Upper lobe of left lung (tissue), 6 donors: ENCODE results near the gene DKK1. TPM values are rescaled to one million over a fixed set of nuclear protein-coding genes. Genes with fewer than 3 reads are reported as not detected.

ENCODE experiments used
- ATAC-seq, 2 donors: fragments of 200-7000 bp; cut with Tn5 transposase; one replicate each; pipeline ENCODE4 v1.9.1; 2022; ENCODE audit warnings: mild to moderate bottlenecking in 2 of 2, moderate library complexity in 2 of 2; ENCODE audit not compliant: low FRiP score in 2 of 2
- DNase-seq, 2 donors: peaks; one replicate each; pipeline ENCODE4 v3.0.0-alpha.2; 2019 to 2020
- H3K27ac ChIP-seq, 4 donors: fragments of 200-600 bp; sonication (generic); one replicate each; pipeline ENCODE4 v1.5.1; 2016 to 2019
- H3K27me3 ChIP-seq, 4 donors: fragments of 200-600 bp; sonication (generic); one replicate each; pipeline ENCODE4 v1.5.1; 2017 to 2019
- H3K36me3 ChIP-seq, 4 donors: fragments of 200-600 bp; sonication (generic); one replicate each; pipeline ENCODE4 v1.5.1; 2016 to 2019
- H3K4me1 ChIP-seq, 4 donors: fragments of 200-600 bp; sonication (generic); one replicate each; pipeline ENCODE4 v1.5.1; 2018 to 2019
- H3K4me3 ChIP-seq, 4 donors: fragments of 200-600 bp; sonication (generic); one replicate each; pipeline ENCODE4 v1.5.1; 2017 to 2019; ENCODE audit warnings: mild to moderate bottlenecking in 2 of 4, moderate library complexity in 1 of 4
- H3K9me3 ChIP-seq, 4 donors: fragments of 200-600 bp; sonication (generic); one replicate each; pipeline ENCODE4 v1.5.1; 2018 to 2019
- EP300 ChIP-seq, 4 donors: sonication (generic); formaldehyde crosslinking; IDR thresholded peaks; one replicate each; pipeline ENCODE4 v1.5.1; 2017; ENCODE audit warnings: antibody characterized with exemption in 4 of 4, control low read depth in 2 of 4
- POLR2A ChIP-seq, 4 donors: fragments of 450-650 bp; IDR thresholded peaks; one replicate each; pipeline ENCODE4 v1.5.1; 2016 to 2017; ENCODE audit warnings: antibody characterized with exemption in 4 of 4, mild to moderate bottlenecking in 2 of 4
- POLR2AphosphoS5 ChIP-seq, 2 donors: sonication (generic); formaldehyde crosslinking; IDR thresholded peaks; one replicate each; pipeline ENCODE4 v1.5.1; 2017; ENCODE audit warnings: antibody characterized with exemption in 2 of 2
- WGBS, 2 donors: methylation state at CpG; one replicate each; pipeline ENCODE4 v1.1.5; 2017 to 2018; 5-methylcytosine and 5-hydroxymethylcytosine counted together
- total RNA-seq, 6 donors: library from RNA; depleted of rRNA in 4 of 6; stranded (reverse); fragments of >200 nt in 4 of 6; gene quantifications; one replicate each; pipeline versions ENCODE4 v1.1.0 to v1.2.1, GENCODE V29; 2016 to 2021
- TF ChIP-seq, protein P1 (sequence below), 6 experiments: fragments of 450-650 bp in 4 of 6; fragments of 200-600 bp in 2 of 6; sonication (generic) in 2 of 6; IDR thresholded peaks; one replicate each; pipeline ENCODE4 v1.5.1; 2016 to 2019; ENCODE audit warnings: antibody characterized with exemption in 6 of 6
- donor health status: DM: no; HTN: no; CAD: no; lungs with moderate emphysema.
- donor health status: DM: no; HTN: yes; CAD: no; lungs with severe emphysema.

DKK1 gene
- total RNA-seq, 6 donors from 2014 or later = 3.1 to 11.7 (median 6.4) TPM; not detected in 2

DNA sequence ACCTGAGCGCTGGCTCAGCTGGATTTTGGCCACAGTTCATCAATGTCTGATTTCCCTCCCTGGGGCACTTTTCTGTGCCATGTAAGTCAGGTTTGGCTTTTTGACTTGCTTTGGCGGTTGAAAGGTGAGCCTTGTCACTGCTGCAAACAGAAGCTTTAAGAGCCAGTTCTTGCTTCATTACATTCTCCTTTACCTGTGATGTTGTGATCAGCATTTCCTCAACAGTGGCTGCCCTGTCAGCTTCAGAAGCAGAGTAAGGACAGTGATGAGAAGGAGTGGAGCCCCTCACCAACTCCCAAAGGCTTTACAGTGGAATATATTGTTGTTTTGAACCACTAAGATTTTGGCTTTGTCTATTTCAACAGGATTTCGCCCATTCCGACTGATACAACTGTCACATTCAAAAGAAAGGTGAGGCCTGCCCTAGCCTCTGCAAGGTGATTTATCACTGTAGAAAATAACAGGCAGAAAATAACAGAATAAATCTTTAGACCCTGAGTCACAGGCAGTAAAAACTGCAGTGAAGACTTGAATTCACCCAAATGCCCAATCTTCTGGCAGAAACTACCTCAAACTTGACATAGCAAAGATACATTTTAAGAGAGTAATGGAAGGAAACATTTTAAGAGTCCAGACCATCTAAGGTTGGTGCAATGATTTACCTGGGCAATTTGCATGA, 13.3 kb upstream of the DKK1 start:
- DNase-seq = no peak
- no peak overlapping the region for H3K4me3 ChIP-seq
- TF ChIP-seq POLR2A (IDR thresholded peaks at IDR 0.05) (no peak), EP300 (IDR thresholded peaks at IDR 0.05) (no peak), POLR2AphosphoS5 (IDR thresholded peaks at IDR 0.05) (no peak)
- TF ChIP-seq, protein P1, sequence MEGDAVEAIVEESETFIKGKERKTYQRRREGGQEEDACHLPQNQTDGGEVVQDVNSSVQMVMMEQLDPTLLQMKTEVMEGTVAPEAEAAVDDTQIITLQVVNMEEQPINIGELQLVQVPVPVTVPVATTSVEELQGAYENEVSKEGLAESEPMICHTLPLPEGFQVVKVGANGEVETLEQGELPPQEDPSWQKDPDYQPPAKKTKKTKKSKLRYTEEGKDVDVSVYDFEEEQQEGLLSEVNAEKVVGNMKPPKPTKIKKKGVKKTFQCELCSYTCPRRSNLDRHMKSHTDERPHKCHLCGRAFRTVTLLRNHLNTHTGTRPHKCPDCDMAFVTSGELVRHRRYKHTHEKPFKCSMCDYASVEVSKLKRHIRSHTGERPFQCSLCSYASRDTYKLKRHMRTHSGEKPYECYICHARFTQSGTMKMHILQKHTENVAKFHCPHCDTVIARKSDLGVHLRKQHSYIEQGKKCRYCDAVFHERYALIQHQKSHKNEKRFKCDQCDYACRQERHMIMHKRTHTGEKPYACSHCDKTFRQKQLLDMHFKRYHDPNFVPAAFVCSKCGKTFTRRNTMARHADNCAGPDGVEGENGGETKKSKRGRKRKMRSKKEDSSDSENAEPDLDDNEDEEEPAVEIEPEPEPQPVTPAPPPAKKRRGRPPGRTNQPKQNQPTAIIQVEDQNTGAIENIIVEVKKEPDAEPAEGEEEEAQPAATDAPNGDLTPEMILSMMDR (IDR thresholded peaks at IDR 0.05) = no peak
- H3K36me3 ChIP-seq = no peaks in the 10 kb centered on the region
- WGBS, 2 donors = 88 to 95% methylated on average over 4 of the region's 4 CpGs
- no peaks in the 10 kb centered on the region for H3K27me3 ChIP-seq
- H3K9me3 ChIP-seq = no peaks in the 10 kb centered on the region
- no peak for ATAC-seq
- H3K27ac ChIP-seq = no peak overlapping the region
- no peaks in the 10 kb centered on the region for H3K4me1 ChIP-seq

DNA sequence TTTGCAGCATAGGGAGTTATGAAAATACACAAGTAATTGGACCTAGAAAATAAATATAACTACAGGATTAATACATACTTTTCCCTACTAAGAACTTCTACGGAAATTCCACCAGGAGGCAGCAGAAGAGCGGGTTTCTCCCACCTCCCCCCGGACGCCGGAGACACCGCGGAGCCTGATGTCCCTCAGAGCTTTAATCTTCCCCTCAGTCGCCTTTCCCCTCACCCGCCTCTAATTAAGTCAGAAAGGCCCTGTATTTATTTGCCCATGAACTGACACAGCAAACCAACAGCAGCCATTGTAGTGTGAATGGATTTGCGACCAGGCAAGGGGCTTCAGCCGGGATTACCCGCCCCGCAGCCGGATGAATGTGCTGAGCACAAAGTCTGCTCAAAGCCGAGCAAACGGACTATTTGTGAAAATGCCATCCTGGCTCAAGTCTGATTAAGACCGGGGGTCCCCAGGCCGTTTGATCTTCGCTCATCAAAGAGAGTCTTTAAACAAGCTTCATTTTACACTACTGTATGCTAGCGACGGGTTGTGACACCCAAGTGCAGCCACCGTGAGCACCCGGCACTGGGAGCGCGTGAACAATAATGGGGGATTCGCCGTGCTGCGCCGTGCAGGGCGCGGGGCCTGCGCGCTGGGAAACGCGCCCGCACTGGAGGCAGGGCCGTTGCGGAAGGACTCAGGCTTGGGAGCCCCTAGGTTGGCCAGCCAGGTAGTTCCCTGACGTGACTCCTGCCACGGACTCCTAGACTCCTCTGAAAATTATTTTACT, 5.6 kb upstream of the DKK1 start:
- ATAC-seq (peak; percentile 65 to 94), DNase-seq (peak; percentile 48 to 72)
- no peak overlapping the region for H3K27ac ChIP-seq
- H3K4me1 ChIP-seq = peaks cover 8 to 11% (median 10%) of the 10 kb centered on the region in 4 donors
- peaks cover 0 to 4% (median 2%) of the 10 kb centered on the region in 4 donors for H3K27me3 ChIP-seq
- TF ChIP-seq, protein P1 (IDR thresholded peaks at IDR 0.05) = peak in 5 of 6 experiments; percentile 36 to 60 (median 48)
- TF ChIP-seq EP300 (IDR thresholded peaks at IDR 0.05) (no peak), POLR2AphosphoS5 (IDR thresholded peaks at IDR 0.05) (no peak), POLR2A (IDR thresholded peaks at IDR 0.05) (no peak)
- WGBS, 2 donors = 0 to 6% methylated on average over 16 to 35 of the region's 40 CpGs
- H3K4me3 ChIP-seq = peak overlapping the region in 3 of 4 donors; percentile 30 to 53 (median 53)
- H3K36me3 ChIP-seq = no peaks in the 10 kb centered on the region
- H3K9me3 ChIP-seq = no peaks in the 10 kb centered on the region

DNA sequence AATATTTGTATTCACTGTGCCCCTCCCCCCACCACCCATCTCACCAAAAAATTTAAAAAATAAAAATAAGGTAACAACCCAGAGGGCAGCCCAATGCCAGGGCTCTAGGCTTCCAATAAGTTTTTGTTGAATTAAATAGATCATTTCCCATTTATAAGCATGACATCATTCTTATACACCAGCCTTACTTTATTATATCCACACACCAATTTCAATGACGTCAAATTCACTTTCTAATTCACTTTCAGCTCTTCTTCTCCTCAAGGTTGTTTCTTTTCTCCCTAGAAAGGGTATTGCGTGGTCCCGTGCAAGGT, 1.2 kb upstream of the DKK1 start:
- DNase-seq = no peak
- Histone ChIP-seq H3K27me3 (peaks cover 0 to 11% (median 8%) of the 10 kb centered on the region in 4 donors), H3K4me1 (peaks cover 14 to 27% (median 22%) of the 10 kb centered on the region in 4 donors), H3K4me3 (peak overlapping the region in 2 of 4 donors; percentile 54), H3K27ac (no peak overlapping the region), H3K36me3 (no peaks in the 10 kb centered on the region), H3K9me3 (no peaks in the 10 kb centered on the region)
- 6 to 13% methylated on average over 3 of the region's 3 CpGs for WGBS, 2 donors
- ATAC-seq = no peak
- no peak for TF ChIP-seq POLR2AphosphoS5 (IDR thresholded peaks at IDR 0.05)
- TF ChIP-seq, protein P1 (IDR thresholded peaks at IDR 0.05) = no peak
- no peak for TF ChIP-seq POLR2A (IDR thresholded peaks at IDR 0.05)
- no peak for TF ChIP-seq EP300 (IDR thresholded peaks at IDR 0.05)

DNA sequence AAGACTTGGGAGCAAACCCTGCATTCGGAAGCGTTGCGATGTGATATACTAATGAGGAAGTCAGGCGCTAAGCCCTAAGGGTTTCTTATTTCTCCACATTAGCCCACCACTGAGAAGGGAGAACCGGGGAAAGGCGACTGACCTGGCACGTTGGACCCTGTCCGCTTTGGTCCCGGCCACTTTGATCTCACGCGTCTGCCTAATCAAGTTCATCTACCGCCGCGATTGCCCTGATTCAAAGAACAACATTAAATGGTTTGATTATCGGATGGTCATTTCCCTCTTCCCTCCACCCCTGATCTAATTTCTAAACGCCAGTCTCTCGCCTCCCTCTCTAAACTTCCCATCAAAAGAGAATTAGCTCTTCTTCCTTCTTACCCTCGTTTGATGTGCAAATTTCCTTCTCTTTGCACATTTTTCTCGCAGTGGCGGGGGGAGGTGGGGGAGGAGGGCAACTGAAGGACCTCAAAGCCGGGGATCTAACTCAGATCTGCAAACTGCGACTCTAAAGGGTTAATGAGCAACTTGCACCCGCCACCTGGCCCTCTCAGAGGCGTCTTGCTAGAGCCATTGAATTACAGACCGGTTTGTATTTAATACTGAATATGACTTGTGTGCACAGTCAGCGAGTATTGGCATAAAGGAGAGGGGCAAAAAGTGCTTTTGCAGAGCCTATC, 687 bp upstream of the DKK1 start:
- TF ChIP-seq POLR2A (IDR thresholded peaks at IDR 0.05) (no peak), EP300 (IDR thresholded peaks at IDR 0.05) (no peak), POLR2AphosphoS5 (IDR thresholded peaks at IDR 0.05) (no peak)
- TF ChIP-seq, protein P1 (IDR thresholded peaks at IDR 0.05) = no peak
- H3K4me3 ChIP-seq = peak overlapping the region; percentile 8 to 54 (median 46)
- H3K36me3 ChIP-seq = no peaks in the 10 kb centered on the region
- no peak overlapping the region for H3K27ac ChIP-seq
- no peak for DNase-seq
- no peaks in the 10 kb centered on the region for H3K9me3 ChIP-seq
- ATAC-seq = peak in 1 of 2 donors; percentile 7
- H3K4me1 ChIP-seq = peaks cover 14 to 27% (median 21%) of the 10 kb centered on the region in 4 donors
- 3% methylated on average over 26 of the region's 26 CpGs for WGBS, 2 donors
- peaks cover 0 to 11% (median 8%) of the 10 kb centered on the region in 4 donors for H3K27me3 ChIP-seq
